Activated T-helper 1 cell treated with Interleukin-2 at 50 U/mL for 16 hours (primary cell): ENCODE data around the gene GPSM1.

Experiments
- DNase-seq: peaks from one replicate; pipeline ENCODE4 v3.0.0-alpha.2; 2020; ENCODE audit warnings: low read depth

GPSM1 gene

GRCh38 chr9:136361754-136362449 lies 34.6 kb downstream of the GPSM1 start:
- no peak for DNase-seq

DNA sequence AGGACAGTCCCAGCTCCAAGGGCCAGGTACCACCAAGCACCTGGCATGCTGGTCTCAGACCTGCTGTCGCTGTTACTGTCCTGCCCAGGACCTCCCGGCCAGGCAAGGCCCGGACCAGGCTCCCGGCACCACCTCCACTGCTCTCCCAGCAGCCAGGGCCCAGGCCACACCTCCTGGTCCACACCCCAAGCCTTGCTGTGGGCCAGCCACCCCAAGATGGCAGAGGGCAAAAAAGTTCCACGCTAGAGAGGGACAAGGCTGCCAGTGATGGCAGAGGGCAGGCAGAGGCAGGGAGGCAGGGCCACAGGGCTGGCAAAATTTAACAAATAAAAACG lies 35.1 kb downstream of the GPSM1 start:
- no peak for DNase-seq

- peak; percentile 85 for DNase-seq
These were observed 36.0 kb downstream of the GPSM1 start, which contains the start of gene DNLZ for GRCh38 chr9:136363106-136363948. DNLZ (minus strand) TSS chr9:136363744; CDS start chr9:136363714, 30 bp downstream.

DNA sequence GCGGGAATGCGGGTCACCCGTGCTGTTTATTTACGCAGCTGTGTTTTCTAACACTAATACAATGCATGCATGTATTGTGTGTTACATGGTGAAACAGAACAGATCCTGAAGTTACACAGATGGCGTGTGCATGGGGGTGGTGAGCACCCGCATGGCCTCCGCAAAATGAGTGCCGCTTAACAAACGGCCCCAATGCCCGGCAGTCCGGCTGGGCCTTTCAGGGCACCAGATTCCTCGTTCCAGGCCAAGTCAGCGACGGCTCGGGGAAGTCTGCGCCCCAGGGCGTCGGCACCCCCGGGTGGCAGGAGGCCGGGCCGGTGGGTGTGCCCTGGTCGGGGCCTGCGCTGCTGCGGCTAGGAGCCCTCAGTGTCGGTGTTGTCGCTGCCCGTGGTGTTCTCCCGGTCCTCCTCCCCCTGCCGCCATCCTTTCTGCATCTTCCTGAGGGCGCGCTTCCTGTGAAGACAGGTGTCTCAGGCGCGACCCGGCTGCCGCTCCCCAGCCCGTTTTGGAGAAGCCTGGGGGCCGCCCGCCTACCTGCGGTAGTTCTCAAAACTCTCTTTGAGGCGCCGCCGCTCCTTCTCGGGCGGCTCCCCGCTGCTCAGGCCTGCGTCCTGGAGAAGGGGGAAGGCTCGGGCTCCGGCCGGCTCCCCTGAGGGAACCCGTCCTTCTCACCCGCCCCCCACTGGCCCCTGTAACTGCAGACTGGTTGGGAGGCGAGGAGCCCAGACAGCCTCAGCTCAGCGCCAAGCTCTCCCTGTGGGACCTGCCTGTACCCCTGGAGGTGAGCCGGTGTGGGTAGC lies 36.8 kb downstream of the GPSM1 start:
- DNase-seq: no peak

DNA sequence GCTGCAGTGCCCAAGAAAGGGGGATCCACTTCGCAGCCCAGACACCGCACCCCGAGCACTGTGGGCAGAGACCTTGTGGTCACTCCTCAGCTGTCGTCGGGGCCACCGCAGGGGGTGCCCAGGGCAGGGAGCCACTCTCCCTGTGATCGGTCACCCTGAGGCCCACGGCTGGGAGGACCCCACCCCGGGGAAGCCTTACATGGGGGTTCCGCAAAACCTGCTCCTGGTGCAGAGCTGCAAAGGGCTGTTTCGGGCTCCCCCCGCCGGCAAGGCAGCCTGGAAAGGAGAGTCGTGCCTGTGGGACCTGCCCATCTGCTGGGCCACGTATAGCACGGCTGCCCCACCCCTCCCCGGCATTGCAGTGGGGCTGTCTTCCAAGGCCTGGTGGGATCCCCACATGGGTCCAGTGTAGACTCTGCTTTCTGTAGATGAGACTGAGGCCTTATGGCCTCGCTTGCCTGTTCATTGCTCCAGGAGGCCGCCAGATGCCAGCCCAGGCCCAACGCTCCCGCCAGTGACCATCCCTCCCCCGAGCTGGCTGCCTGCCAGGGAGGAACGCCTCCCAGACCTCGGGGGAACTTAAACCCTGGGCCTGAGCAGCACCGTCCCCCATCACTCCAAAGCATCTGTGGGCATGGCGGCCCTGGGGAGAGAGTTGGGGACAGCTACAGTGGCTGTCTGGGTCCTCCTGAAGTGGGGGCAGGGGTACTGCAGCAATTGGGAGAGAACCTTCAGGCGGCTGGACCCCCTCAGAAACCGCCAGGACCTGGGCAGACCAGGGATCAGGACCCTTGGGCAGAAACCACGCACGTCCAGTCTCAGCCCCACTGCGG lies 37.8 kb downstream of the GPSM1 start:
- no peak for DNase-seq

GRCh38 chr9:136365775-136366222 lies 38.5 kb downstream of the GPSM1 start:
- DNase-seq: no peak

DNA sequence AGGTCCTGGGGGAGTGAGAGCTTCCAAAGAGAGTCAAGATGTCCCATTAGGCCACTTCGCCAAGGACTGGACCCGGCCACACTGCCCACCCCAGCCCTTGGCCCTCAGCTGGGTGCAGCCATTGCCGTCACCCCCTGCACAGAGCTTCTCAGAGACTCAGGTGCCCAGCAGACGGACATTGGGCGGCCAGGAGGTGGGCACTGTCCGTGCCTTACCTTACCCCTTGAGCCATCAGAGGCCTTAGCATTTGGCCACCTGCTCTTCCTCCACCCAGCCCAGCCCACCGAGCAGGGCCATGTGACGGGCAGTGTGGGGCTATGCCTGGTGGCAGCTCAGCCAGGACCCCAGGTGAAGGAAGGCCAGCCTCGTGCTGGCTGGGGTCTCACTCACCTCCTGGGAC lies 39.5 kb downstream of the GPSM1 start:
- DNase-seq: no peak

DNA sequence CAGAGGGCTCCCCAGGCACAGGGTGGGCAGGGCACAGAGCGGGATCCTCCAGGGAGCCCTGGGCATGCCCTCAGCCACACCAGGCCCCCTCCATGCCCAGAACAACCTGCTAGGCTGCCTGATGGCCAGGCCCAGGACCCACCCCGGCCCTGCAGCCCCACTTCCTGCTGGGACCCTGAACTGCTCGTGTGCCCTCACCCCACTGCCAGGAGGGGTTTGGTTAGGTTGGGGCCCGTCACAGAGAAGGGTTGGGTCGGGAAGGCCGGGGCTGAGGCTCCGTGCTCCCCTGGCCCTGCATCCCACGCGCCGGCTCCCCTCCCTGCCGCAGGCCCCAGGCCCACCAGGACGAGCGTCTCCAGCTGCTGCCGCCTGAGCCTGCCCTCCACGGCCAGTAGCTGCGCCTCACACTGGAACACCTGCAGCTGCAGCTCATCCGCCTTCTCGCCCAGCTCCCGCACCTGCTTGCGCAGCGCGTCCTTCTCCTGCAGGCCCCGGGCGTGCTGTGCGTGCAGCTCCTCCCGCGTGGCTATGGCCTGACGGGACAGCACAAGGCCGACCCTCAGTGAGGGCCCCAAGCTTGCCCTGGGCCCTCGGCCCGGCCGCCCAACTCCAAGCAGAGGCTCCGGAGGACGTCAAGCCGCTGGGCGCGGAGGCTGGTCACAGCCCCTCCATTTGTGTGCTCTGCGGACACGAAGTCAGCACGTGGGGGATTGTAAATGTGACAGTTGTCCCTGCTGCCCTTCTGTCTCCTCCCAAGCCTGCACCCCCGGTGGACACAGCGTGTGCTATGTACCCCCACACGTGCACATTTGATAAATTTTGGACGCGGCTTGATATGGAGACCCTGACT lies 40.2 kb downstream of the GPSM1 start:
- no peak for DNase-seq

DNA sequence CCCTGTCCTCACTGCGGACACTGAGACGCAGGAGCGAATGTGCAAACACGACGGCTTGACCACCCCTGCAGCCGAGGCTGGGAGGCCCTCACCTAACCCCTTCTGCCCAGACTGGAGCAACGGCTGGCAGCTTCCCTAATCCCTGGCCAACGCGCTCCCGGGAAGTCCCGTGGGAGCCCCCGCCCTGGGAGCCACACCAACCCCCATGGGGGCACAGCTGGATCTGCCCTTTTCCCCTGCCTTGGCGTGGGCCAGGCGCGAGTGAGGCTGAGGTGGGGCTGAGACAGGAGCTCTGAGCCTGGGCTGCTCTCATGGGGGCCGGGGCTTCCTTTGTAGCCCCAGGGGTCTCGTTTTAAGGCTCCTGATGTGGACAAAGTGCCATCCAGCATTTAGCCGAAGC lies 40.9 kb downstream of the GPSM1 start:
- no peak for DNase-seq

DNA sequence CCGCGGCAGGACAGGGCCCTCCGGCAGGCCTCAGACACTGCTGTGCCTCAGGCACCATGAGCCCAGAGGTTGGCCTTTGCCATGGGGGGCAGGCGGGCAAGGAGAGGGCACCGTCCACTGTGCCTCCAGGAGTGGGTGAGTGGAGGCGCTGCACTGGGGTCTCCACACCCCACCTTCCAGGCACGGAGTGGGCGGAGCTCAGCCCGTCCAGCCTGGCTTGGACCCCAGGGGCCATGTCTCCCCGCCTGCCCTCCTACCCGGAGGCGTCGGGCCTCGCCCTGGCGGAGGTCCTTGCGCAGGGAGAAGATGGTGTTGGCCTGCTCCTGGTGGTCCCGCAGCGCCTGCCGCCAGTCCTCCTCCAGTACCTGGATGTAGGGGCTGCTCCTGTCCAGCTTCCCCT lies 42.7 kb downstream of the GPSM1 start:
- DNase-seq: no peak

GRCh38 chr9:136370687-136371532 lies 43.6 kb downstream of the GPSM1 start:
- no peak for DNase-seq

DNA sequence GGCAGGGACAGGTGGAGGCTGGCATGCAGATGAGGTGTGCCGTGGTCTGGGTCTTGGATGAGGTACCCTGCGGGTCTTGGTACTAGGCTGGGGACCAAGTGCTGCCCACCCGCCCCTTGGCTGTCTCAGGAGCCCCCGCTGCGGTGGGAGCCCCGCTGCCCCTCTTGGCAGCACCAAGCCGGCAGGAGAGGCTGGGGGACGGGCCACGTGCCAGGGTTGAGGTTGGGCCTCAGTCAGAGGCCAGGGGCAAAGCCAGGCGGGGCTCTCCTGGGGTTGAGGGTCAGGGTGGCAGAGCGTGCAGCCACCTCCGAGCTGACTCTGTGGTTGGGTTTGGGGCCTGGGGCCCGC lies 44.2 kb downstream of the GPSM1 start:
- DNase-seq: no peak

DNA sequence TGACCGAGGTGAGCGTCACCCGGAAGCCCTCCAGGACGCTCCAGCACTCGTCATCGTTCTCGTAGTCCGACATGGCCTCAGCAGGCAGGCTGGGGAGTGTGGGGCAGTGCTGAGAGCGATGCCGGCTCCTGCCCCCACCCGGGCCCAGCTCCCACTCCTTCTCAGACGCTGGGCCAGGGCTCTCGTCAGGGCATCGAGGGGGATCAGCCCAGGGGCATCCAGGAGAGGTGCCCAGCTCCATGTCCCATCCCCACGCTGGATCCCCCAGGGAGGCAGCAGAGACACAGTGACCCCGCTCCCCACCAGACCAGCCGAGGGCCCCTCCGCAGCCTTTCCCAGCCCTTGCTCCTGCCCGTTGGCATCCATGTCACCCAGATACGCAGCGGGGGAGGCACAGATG lies 44.7 kb downstream of the GPSM1 start:
- no peak for DNase-seq

DNA sequence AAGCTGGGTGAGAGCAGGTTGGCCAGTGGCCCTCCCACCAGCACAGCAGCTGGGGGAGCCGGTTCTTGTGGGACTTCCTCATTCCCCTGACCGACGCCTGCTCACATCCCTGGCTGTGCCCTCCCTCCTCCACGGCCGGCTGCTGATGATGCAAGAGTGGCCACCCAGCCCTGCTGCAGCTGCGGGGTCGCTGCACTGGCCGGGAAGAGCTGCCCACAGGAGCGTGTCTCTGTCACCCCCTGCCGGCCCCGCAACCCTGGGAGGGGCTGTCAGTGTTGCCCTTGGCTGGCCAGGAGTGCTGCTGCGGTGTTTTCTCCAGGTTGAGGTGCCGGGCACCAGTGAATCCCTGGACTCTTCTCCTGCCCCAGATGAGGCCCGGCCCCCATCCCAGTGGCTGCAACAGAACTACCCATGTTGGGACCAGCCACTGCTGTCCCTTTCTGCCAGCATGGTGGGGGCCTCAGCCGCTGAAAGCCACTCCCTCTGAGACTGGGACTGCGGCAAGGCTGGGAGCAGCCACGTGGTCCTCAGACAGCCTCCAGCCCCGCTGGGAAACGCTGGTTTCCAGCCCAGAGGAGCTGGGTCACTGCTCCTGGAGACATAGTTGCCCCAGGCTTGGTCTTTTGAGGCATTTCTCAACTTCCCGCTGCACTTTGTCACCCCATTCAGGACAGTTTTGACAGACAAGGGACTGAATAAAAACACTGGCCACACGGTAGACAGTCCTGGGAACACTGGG lies 45.4 kb downstream of the GPSM1 start:
- no peak for DNase-seq

GRCh38 chr9:136373300-136374182 lies 46.2 kb downstream of the GPSM1 start, which contains the start of gene CARD9:
CARD9 (minus strand) TSS chr9:136373669; CDS start chr9:136372078, 1,591 bp downstream.
- DNase-seq: no peak

GRCh38 chr9:136374183-136374575 lies 46.8 kb downstream of the GPSM1 start:
- no peak for DNase-seq

DNA sequence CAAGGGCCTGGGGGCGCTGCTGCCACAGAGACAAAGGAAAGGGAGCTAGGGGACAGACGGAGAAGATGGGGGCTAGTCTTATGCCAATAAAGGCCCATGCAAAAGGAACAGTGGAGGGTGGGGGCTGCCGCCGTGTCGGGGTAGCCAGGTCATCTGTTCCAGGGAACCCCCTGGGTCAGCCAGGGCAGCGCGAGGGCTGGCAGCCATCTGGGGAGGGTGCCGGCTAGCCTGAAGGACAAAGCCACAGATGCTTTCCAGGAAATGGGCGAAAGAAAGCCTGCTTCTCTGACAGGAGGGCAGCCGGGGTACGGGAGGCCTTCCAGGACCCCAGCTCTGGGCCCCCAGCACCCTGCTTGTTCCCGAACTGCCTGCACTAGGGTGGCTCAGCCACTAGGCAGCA lies 47.8 kb downstream of the GPSM1 start:
- no peak for DNase-seq

DNA sequence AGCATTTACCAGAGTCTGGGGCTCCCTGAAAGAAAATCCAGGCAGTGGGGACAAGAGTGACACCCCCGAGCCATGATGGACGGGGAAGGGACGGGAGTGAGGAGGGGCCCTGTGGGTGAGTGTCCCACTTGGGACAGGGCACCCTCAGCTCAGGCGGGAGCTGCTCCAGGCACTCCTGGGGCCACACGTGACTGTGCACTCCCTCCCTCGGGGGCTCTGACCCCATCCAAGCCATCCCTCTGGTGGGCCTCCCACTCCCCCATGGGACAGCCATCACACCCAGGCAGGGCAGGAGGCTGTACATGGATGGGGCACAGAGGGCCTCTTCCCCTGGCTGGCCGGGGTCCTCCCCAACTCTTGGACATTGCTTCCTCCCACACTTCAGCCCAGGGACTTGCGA lies 49.1 kb downstream of the GPSM1 start:
- no peak for DNase-seq
